H1 (cell line): ENCODE data around the gene PRKN. TPM values are rescaled to one million over a fixed set of nuclear protein-coding genes. Genes with fewer than 3 reads are reported as not detected.

Experiments
- CTCF ChIA-PET: fragments of 300-600 bp; sonication (Branson Sonifier 250); formaldehyde crosslinking; loops from one replicate; lab custom pipeline; 2021; ENCODE audit not compliant: partially characterized antibody; lab: Charles Lee
- POLR2A ChIA-PET: fragments of 300-600 bp; sonication (Branson Sonifier 250); formaldehyde crosslinking; loops from one replicate; lab custom pipeline; 2021; ENCODE audit warnings: inconsistent platforms; ENCODE audit not compliant: partially characterized antibody; lab: Charles Lee
- DNase-seq, 2 experiments: peaks; one replicate each; pipeline versions ENCODE4 v3.0.0 to v3.0.0-alpha.2; 2010 to 2022; ENCODE audit warnings: low spot score in 2 of 2, low read depth in 1 of 2, mixed read lengths in 1 of 2
- FAIRE-seq: peaks from 2 replicates; lab custom pipeline; 2011; peaks lifted over from hg19 to GRCh38; lab: Jason Lieb, UNC
- H2AFZ ChIP-seq: 2 replicates; pipeline ENCODE4 v1.8.1; 2012; ENCODE audit warnings: low read length, inconsistent platforms
- H2AK5ac ChIP-seq: 2 replicates; pipeline ENCODE4 v1.6.1; 2013; ENCODE audit warnings: low read depth, low read length
- H2BK120ac ChIP-seq: replicated peaks from 2 replicates; pipeline ENCODE3; 2013; ENCODE audit warnings: low read depth, low read length, inconsistent platforms
- H2BK12ac ChIP-seq: 2 replicates; pipeline ENCODE4 v1.6.1; 2013; ENCODE audit warnings: low read depth, low read length
- H2BK15ac ChIP-seq: 2 replicates; pipeline ENCODE4 v1.6.1; 2013; ENCODE audit warnings: low read length
- H2BK20ac ChIP-seq: 2 replicates; pipeline ENCODE4 v1.6.1; 2013; ENCODE audit warnings: low read length
- H2BK5ac ChIP-seq: 2 replicates; pipeline ENCODE4 v1.6.1; 2013; ENCODE audit warnings: low read depth, low read length
- H3K14ac ChIP-seq: 2 replicates; pipeline ENCODE4 v1.6.1; 2013; ENCODE audit warnings: inconsistent platforms; ENCODE audit not compliant: insufficient read length
- H3K18ac ChIP-seq: 2 replicates; pipeline ENCODE4 v1.6.1; 2013; ENCODE audit warnings: low read length; ENCODE audit errors: extremely low read depth
- H3K23ac ChIP-seq: 2 replicates; pipeline ENCODE4 v1.6.1; 2013; ENCODE audit warnings: inconsistent platforms; ENCODE audit not compliant: insufficient read length
- H3K23me2 ChIP-seq: 2 replicates; pipeline ENCODE4 v1.6.1; 2013; ENCODE audit warnings: low read depth, low read length
- H3K27ac ChIP-seq: 2 replicates; pipeline ENCODE4 v1.6.1; 2011; ENCODE audit warnings: low read depth, low read length, inconsistent platforms
- H3K27me3 ChIP-seq, 4 experiments: replicated peaks in 1 of 4; 1 replicate in 1 of 4; 2 replicates in 3 of 4; pipeline versions ENCODE4 v1.6.1 to v1.8.1; 2011 to 2013; ENCODE audit warnings: low read length in 3 of 4, mild to moderate bottlenecking in 3 of 4, inconsistent platforms in 2 of 4, mixed read lengths in 2 of 4, moderate library complexity in 1 of 4; ENCODE audit not compliant: control insufficient read depth in 3 of 4, insufficient read depth in 3 of 4; ENCODE audit errors: extremely low read depth in 1 of 4
- H3K36me3 ChIP-seq, 4 experiments: 2 replicates each; pipeline versions ENCODE4 v1.6.1 to v1.8.1; 2011 to 2013; ENCODE audit warnings: mild to moderate bottlenecking in 4 of 4, low read length in 3 of 4, moderate library complexity in 2 of 4, control low read depth in 1 of 4, inconsistent platforms in 1 of 4; ENCODE audit not compliant: insufficient read depth in 4 of 4, control insufficient read depth in 2 of 4
- H3K4ac ChIP-seq: replicated peaks from 2 replicates; pipeline ENCODE3; 2013; ENCODE audit warnings: low read length, low read depth, mixed read lengths, inconsistent platforms; ENCODE audit not compliant: insufficient read length
- H3K4me1 ChIP-seq, 4 experiments: replicated peaks in 1 of 4; 1 replicate in 1 of 4; 2 replicates in 3 of 4; pipeline versions ENCODE4 v1.6.1 to v1.8.1; 2011 to 2013; ENCODE audit warnings: low read length in 3 of 4, inconsistent platforms in 2 of 4, mixed read lengths in 1 of 4; ENCODE audit not compliant: insufficient read depth in 4 of 4, control insufficient read depth in 3 of 4
- H3K4me2 ChIP-seq, 2 experiments: 2 replicates each; pipeline versions ENCODE4 v1.6.1 to v1.8.1; 2011 to 2013; ENCODE audit warnings: low read depth in 2 of 2, low read length in 2 of 2, control low read depth in 1 of 2, inconsistent platforms in 1 of 2, mild to moderate bottlenecking in 1 of 2; ENCODE audit not compliant: insufficient read depth in 1 of 2
- H3K4me3 ChIP-seq, 4 experiments: fragments of 200-600, 300-600 bp in 1 of 4; sonication (generic), shearing (Covaris generic), sonication (Bioruptor Twin) in 1 of 4; 2 replicates each; pipeline versions ENCODE4 v1.5.1 to v1.8.1; 2011 to 2016; ENCODE audit warnings: low read length in 4 of 4, low read depth in 3 of 4, control low read depth in 2 of 4, inconsistent platforms in 2 of 4, mild to moderate bottlenecking in 2 of 4, mixed read lengths in 1 of 4, moderate library complexity in 1 of 4; ENCODE audit not compliant: insufficient read depth in 2 of 4; ENCODE audit errors: extremely low read depth in 1 of 4
- H3K56ac ChIP-seq: replicated peaks from 2 replicates; pipeline ENCODE3; 2013; ENCODE audit warnings: low read depth, mild to moderate bottlenecking, mixed read lengths, low read length, inconsistent platforms; ENCODE audit not compliant: insufficient read length
- H3K79me1 ChIP-seq: 2 replicates; pipeline ENCODE4 v1.6.1; 2013; ENCODE audit warnings: low read depth, low read length, control low read depth
- H3K79me2 ChIP-seq, 2 experiments: 2 replicates each; pipeline versions ENCODE4 v1.6.1 to v1.8.1; 2012 to 2013; ENCODE audit warnings: low read length in 2 of 2, mild to moderate bottlenecking in 2 of 2, inconsistent platforms in 1 of 2; ENCODE audit not compliant: insufficient read depth in 2 of 2, control insufficient read depth in 1 of 2
- H3K9ac ChIP-seq, 4 experiments: replicated peaks in 1 of 4; 1 replicate in 1 of 4; 2 replicates in 3 of 4; pipeline versions ENCODE4 v1.6.1 to v1.8.1; 2011 to 2013; ENCODE audit warnings: low read depth in 3 of 4, low read length in 3 of 4, control low read depth in 2 of 4, mild to moderate bottlenecking in 2 of 4, moderate library complexity in 2 of 4, inconsistent platforms in 1 of 4; ENCODE audit errors: extremely low read depth in 1 of 4
- H3K9me3 ChIP-seq, 2 experiments: 2 replicates each; pipeline versions ENCODE4 v1.6.1 to v1.8.1; 2012 to 2013; ENCODE audit warnings: mild to moderate bottlenecking in 2 of 2, moderate library complexity in 2 of 2, control low read depth in 1 of 2, inconsistent platforms in 1 of 2, low read depth in 1 of 2, low read length in 1 of 2, mixed read lengths in 1 of 2; ENCODE audit not compliant: insufficient read depth in 2 of 2
- H4K20me1 ChIP-seq, 2 experiments: replicated peaks in 1 of 2; 2 replicates each; pipeline versions ENCODE3 to v1.8.1; 2011 to 2013; ENCODE audit warnings: inconsistent platforms in 2 of 2, low read length in 2 of 2, mild to moderate bottlenecking in 1 of 2; ENCODE audit not compliant: insufficient read depth in 2 of 2, control insufficient read depth in 1 of 2
- H4K5ac ChIP-seq: 2 replicates; pipeline ENCODE4 v1.6.1; 2013; ENCODE audit warnings: low read length, low read depth, mixed read lengths, inconsistent platforms; ENCODE audit not compliant: insufficient read length
- H4K8ac ChIP-seq: 2 replicates; pipeline ENCODE4 v1.8.0; 2013; ENCODE audit warnings: mild to moderate bottlenecking, moderate library complexity, low read length, inconsistent platforms; ENCODE audit not compliant: insufficient read depth; ENCODE audit errors: extremely low read depth
- H4K91ac ChIP-seq: replicated peaks from 2 replicates; pipeline ENCODE3; 2013; ENCODE audit warnings: low read length, mixed read lengths, inconsistent platforms; ENCODE audit not compliant: insufficient read length
- E2F6 ChIP-seq: IDR thresholded peaks from 2 replicates; pipeline ENCODE4 v1.6.1; 2012; ENCODE audit warnings: inconsistent platforms
- SIX5 ChIP-seq: IDR thresholded peaks from 2 replicates; pipeline ENCODE4 v1.6.1; 2011; ENCODE audit warnings: mild to moderate bottlenecking, low read depth, low read length
- SP4 ChIP-seq: IDR thresholded peaks from 2 replicates; pipeline ENCODE4 v1.6.1; 2012; ENCODE audit warnings: low read length, inconsistent platforms
- TAF1 ChIP-seq: IDR thresholded peaks from 2 replicates; pipeline ENCODE4 v1.6.1; 2011; ENCODE audit warnings: mild to moderate bottlenecking, low read depth, low read length
- TCF12 ChIP-seq: IDR thresholded peaks from 2 replicates; pipeline ENCODE4 v1.6.1; 2011; ENCODE audit warnings: low read depth, mild to moderate bottlenecking, low read length
- WGBS, 2 experiments: shearing (Covaris generic) in 1 of 2; methylation state at CpG; one replicate each; pipeline versions ENCODE4 v1.1.6 to v1.1.7; 2013 to 2015; ENCODE audit warnings: low lambda C conversion rate in 2 of 2, mixed read lengths in 2 of 2, inconsistent platforms in 1 of 2, low coverage in 1 of 2, missing lambda C conversion rate in 1 of 2; ENCODE audit not compliant: insufficient replicate concordance in 2 of 2, insufficient coverage in 1 of 2, insufficient read length in 1 of 2; ENCODE audit errors: extremely low coverage in 1 of 2, missing lambda C conversion rate in 1 of 2; 5-methylcytosine and 5-hydroxymethylcytosine counted together
- polyA plus RNA-seq, 7 experiments: library from polyadenylated mRNA; depleted of rRNA in 3 of 7; stranded (reverse) in 5 of 7; unstranded in 2 of 7; fragments of >200 nt in 5 of 7; fragments of 200-250 nt in 2 of 7; gene quantifications; 1 replicate in 5 of 7; 2 replicates in 1 of 7; 4 replicates in 1 of 7; pipeline versions ENCODE4 v1.2.1 to v1.2.3, GENCODE V29; 2011 to 2013; ENCODE audit warnings: missing spikeins in 2 of 7, mixed read lengths in 2 of 7
- total RNA-seq: library from RNA; stranded (reverse); fragmentation: NEBNext Ultra II Directional; extraction: Animal tissue kit (Norgen Biotek cat#: 25700); gene quantifications from 2 replicates; pipeline ENCODE4 v1.2.1, GENCODE V29; 2021

PRKN gene
- total and polyA plus RNA-seq, 2 of the 8 experiments (the other 6 are each of a cell fraction or from before 2014, with no cell fraction given) = 0.13 to 0.29 TPM

GRCh38 chr6:161847628-161848027 is 879.9 kb downstream of the PRKN start:
- Histone ChIP-seq H3K36me3 (no peaks in the 10 kb centered on the region), H3K23me2 (no peaks in the 10 kb centered on the region), H3K23ac (no peak overlapping the region), H2BK12ac (no peak overlapping the region), H4K5ac (no peak overlapping the region), H3K56ac (no peak overlapping the region), H3K9me3 (no peaks in the 10 kb centered on the region), H3K79me1 (no peaks in the 10 kb centered on the region), H3K9ac (no peak overlapping the region), H2BK5ac (no peak overlapping the region), H3K79me2 (no peaks in the 10 kb centered on the region), H3K14ac (no peak overlapping the region), H3K4me1 (peaks cover 0 to 3% (median 0%) of the 10 kb centered on the region in 4 experiments; a peak in 1 of 7 replicates), H3K4ac (no peak overlapping the region), H2BK15ac (no peak overlapping the region), H3K4me3 (no peak overlapping the region), H2AK5ac (no peak overlapping the region), H3K18ac (no peak overlapping the region), H3K4me2 (no peak overlapping the region), H4K20me1 (no peaks in the 10 kb centered on the region), H2AFZ (no peak overlapping the region), H4K91ac (no peak overlapping the region), H4K8ac (no peak overlapping the region), H2BK120ac (no peak overlapping the region), H3K27ac (no peak overlapping the region), H2BK20ac (no peak overlapping the region), H3K27me3 (no peaks in the 10 kb centered on the region)
- ChIA-PET POLR2A (interaction anchor here (0.6 kb wide), 1 partner anchor 18 kb away, joined by 3 read pairs; no protein-coding TSS in a partner anchor), CTCF (interaction anchor here (1.1 kb wide), 1 partner anchor 11 kb away, joined by 3 read pairs; no protein-coding TSS in a partner anchor)
- FAIRE-seq (no peak), DNase-seq (no peak)
- WGBS, 2 experiments = 92% methylated on average over 3 of the region's 3 CpGs; no CpG with 5 or more reads in 1 of the 2 experiments
- TF ChIP-seq E2F6 (no peak), TAF1 (no peak), TCF12 (no peak), SP4 (no peak), SIX5 (no peak)
